ENCODE results near the gene HAT1. TPM values are rescaled to one million over a fixed set of nuclear protein-coding genes. Genes with fewer than 3 reads are reported as not detected.
"Not testable (repeated sequence)": the region's sequence is repeated elsewhere in the genome, so short reads cannot be mapped to it uniquely, and the experiment has no call there.

HAT1 gene
- total RNA-seq, 4 donors from 2014 or later = 21.8 to 39.4 (median 24.6) TPM

- peaks cover 0 to 7% (median 2%) of the 10 kb centered on the region in 4 donors for H3K36me3 ChIP-seq
- no peak for TF ChIP-seq EP300 (IDR thresholded peaks at IDR 0.05)
- no peak for TF ChIP-seq POLR2A (IDR thresholded peaks at IDR 0.05; ENCODE audit: low read depth)
- TF ChIP-seq CTCF (IDR thresholded peaks at IDR 0.05) = no peak
- TF ChIP-seq POLR2AphosphoS5 (IDR thresholded peaks at IDR 0.05) = no peak
- intact Hi-C loops (cut with DNase I) = loop anchor here (1.0 kb wide), 1 partner anchor 27 kb away; no protein-coding TSS in a partner anchor
- DNase-seq (ENCODE audit: extremely low spot score) = no peak
- no peaks in the 10 kb centered on the region for H3K9me3 ChIP-seq
- no peaks in the 10 kb centered on the region for H3K27me3 ChIP-seq
- H3K4me1 ChIP-seq = peaks cover 5 to 67% (median 54%) of the 10 kb centered on the region in 4 donors
- 21% methylated on average over 10 of the region's 10 CpGs for WGBS
- peak overlapping the region; percentile 74 to 95 (median 89) for H3K4me3 ChIP-seq
- peak overlapping the region; percentile 85 to 88 (median 86) for H3K27ac ChIP-seq (replicated peaks in 1 of 4)
Observed at GRCh38 chr2:171894612-171894947, 27.7 kb upstream of the HAT1 start.

- no peaks in the 10 kb centered on the region for H3K9me3 ChIP-seq
- peak overlapping the region; percentile 85 to 88 (median 86) for H3K27ac ChIP-seq (replicated peaks in 1 of 4)
- intact Hi-C loops (cut with DNase I) = no loop called here
- peaks cover 5 to 56% (median 49%) of the 10 kb centered on the region in 4 donors for H3K4me1 ChIP-seq
- H3K36me3 ChIP-seq = no peaks in the 10 kb centered on the region
- no peak overlapping the region for H3K4me3 ChIP-seq
- 86% methylated on average over 1 of the region's 1 CpG for WGBS
- TF ChIP-seq CTCF (IDR thresholded peaks at IDR 0.05) (no peak), EP300 (IDR thresholded peaks at IDR 0.05) (no peak), POLR2AphosphoS5 (IDR thresholded peaks at IDR 0.05) (no peak), POLR2A (IDR thresholded peaks at IDR 0.05; ENCODE audit: low read depth) (no peak)
- DNase-seq (ENCODE audit: extremely low spot score) = no peak
- no peaks in the 10 kb centered on the region for H3K27me3 ChIP-seq
Observed at GRCh38 chr2:171895786-171896185, 26.5 kb upstream of the HAT1 start.

GRCh38 chr2:171899623-171900282, 22.5 kb upstream of the HAT1 start:
- H3K9me3 ChIP-seq; intact Hi-C loops (cut with DNase I); DNase-seq (ENCODE audit: extremely low spot score); H3K36me3 ChIP-seq; H3K4me3 ChIP-seq; H3K27ac ChIP-seq (replicated peaks in 1 of 4); H3K27me3 ChIP-seq: not testable (repeated sequence)
- WGBS = no CpG with 5 or more reads among the region's 58 CpGs
- H3K4me1 ChIP-seq = peaks cover 2 to 27% (median 20%) of the 10 kb centered on the region in 4 donors

GRCh38 chr2:171902840-171903420, 19.3 kb upstream of the HAT1 start:
- Histone ChIP-seq H3K4me3 (no peak overlapping the region), H3K36me3 (no peaks in the 10 kb centered on the region), H3K4me1 (peaks cover 0 to 4% (median 4%) of the 10 kb centered on the region in 4 donors), H3K27me3 (no peaks in the 10 kb centered on the region), H3K27ac (replicated peaks in 1 of 4) (no peak overlapping the region), H3K9me3 (no peaks in the 10 kb centered on the region)
- WGBS = 45% methylated on average over 2 of the region's 2 CpGs
- no peak for DNase-seq (ENCODE audit: extremely low spot score)
- intact Hi-C loops (cut with DNase I) = no loop called here
- TF ChIP-seq POLR2AphosphoS5 (IDR thresholded peaks at IDR 0.05) (no peak), EP300 (IDR thresholded peaks at IDR 0.05) (no peak), POLR2A (IDR thresholded peaks at IDR 0.05; ENCODE audit: low read depth) (no peak), CTCF (IDR thresholded peaks at IDR 0.05) (no peak)

GRCh38 chr2:171908235-171908634, 14.0 kb upstream of the HAT1 start:
- H3K36me3 ChIP-seq = no peaks in the 10 kb centered on the region
- TF ChIP-seq POLR2AphosphoS5 (IDR thresholded peaks at IDR 0.05) (no peak), EP300 (IDR thresholded peaks at IDR 0.05) (no peak), CTCF (IDR thresholded peaks at IDR 0.05) (no peak), POLR2A (IDR thresholded peaks at IDR 0.05; ENCODE audit: low read depth) (no peak)
- no peaks in the 10 kb centered on the region for H3K27me3 ChIP-seq
- no peaks in the 10 kb centered on the region for H3K9me3 ChIP-seq
- no peak overlapping the region for H3K4me3 ChIP-seq
- intact Hi-C loops (cut with DNase I) = no loop called here
- H3K27ac ChIP-seq (replicated peaks in 1 of 4) = no peak overlapping the region
- no peak for DNase-seq (ENCODE audit: extremely low spot score)
- no peaks in the 10 kb centered on the region for H3K4me1 ChIP-seq
- 95% methylated on average over 1 of the region's 1 CpG for WGBS
